Activated T-cell treated with anti-CD3 and anti-CD28 coated beads, Interleukin-2, amount 50 U/mL, for 4 hours (primary cell): ENCODE measurements around the gene TXNDC2. TPM values are rescaled to one million over a fixed set of nuclear protein-coding genes. Genes with fewer than 3 reads are reported as not detected.

Experiments
- ATAC-seq, 2 donors: fragments of 200-7000 bp; cut with Tn5 transposase; one replicate each; pipeline ENCODE4 v1.10.0; 2021
- DNase-seq: peaks from one replicate; pipeline ENCODE4 v3.0.0-alpha.2; 2020
- H3K27me3 Mint-ChIP-seq: one replicate; pipeline ENCODE4 v1.8.0; 2021; ENCODE audit warnings: low read depth, mixed read lengths
- H3K36me3 Mint-ChIP-seq: one replicate; pipeline ENCODE4 v1.8.0; 2022; ENCODE audit warnings: mixed read lengths; ENCODE audit not compliant: insufficient read depth
- H3K4me1 Mint-ChIP-seq: one replicate; pipeline ENCODE4 v1.8.0; 2021; ENCODE audit warnings: low read depth, mixed read lengths
- H3K4me3 Mint-ChIP-seq: one replicate; pipeline ENCODE4 v1.8.0; 2021; ENCODE audit warnings: mild to moderate bottlenecking, moderate library complexity, mixed read lengths
- H3K9me3 Mint-ChIP-seq: one replicate; pipeline ENCODE4 v1.8.0; 2021; ENCODE audit warnings: mixed read lengths
- total RNA-seq, 3 donors: library from RNA; stranded (reverse); gene quantifications; one replicate each; pipeline ENCODE4 v1.2.1, GENCODE V29; 2021

TXNDC2 gene
- total RNA-seq, 3 donors from 2014 or later: not detected

DNA sequence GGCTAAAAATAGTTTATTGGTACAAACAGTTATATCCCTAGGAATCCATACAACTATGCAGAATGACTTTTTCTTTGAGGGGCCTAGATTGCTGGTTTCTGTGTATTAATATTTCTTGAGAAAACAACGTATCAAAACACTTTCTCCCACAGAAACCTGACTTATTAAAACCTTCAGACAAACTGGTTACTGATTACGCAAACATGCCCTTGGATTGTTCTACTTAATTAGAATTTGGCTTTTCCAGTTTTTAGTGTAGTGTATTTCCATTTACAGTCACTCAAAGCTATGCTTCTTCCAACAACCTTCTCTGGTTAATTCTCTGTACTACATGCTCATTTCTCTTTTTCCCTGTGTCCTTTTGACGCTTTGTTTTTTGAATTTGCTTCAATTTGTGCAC lies 48.1 kb downstream of the TXNDC2 start:
- peaks cover 27% of the 10 kb centered on the region for H3K36me3 Mint-ChIP-seq
- no peaks in the 10 kb centered on the region for H3K27me3 Mint-ChIP-seq
- ATAC-seq: no peak
- H3K4me1 Mint-ChIP-seq: peaks cover 29% of the 10 kb centered on the region
- no peak overlapping the region for H3K4me3 Mint-ChIP-seq
- H3K9me3 Mint-ChIP-seq: no peaks in the 10 kb centered on the region
- DNase-seq: no peak

DNA sequence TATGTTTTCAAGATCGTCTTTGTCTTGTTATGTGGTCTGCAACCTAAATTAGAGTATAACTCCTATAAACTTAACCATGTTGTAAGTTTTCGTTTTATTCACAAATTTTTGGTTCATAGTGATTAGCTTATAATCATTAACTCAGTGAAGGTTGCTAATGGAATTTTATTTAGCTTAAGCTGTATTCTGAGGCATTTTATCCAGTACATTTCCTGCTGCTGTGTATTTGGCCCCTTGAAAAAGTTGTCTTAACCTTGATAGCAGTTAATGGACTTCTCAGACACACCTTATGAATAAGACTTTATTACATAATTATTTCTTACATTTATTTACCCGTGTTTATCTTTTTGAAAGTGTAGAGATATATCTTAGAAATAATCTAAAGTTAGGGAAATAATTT lies 48.5 kb downstream of the TXNDC2 start:
- Mint-ChIP-seq H3K4me3 (no peak overlapping the region), H3K9me3 (no peaks in the 10 kb centered on the region), H3K4me1 (peaks cover 24% of the 10 kb centered on the region), H3K27me3 (no peaks in the 10 kb centered on the region), H3K36me3 (peaks cover 27% of the 10 kb centered on the region)
- ATAC-seq (no peak), DNase-seq (no peak)

Other genes starting within 250 kb of the TXNDC2 start
- gene RAB31, start 177.7 kb upstream of the TXNDC2 start, total RNA-seq: 1 to 10 TPM in 2 of 3 donors, under 1 TPM in 1; 0.40 to 1.8 (median 1.2) TPM
- gene VAPA, start 28.0 kb downstream of the TXNDC2 start, total RNA-seq: 100 to 1,000 TPM; 220 to 245 (median 229) TPM